Loucy (cell line): Measurements from ENCODE around the gene CNFN.

ENCODE experiments used
- H2AFZ ChIP-seq: fragments of 200-600 bp; sonication (generic); 2 replicates; pipeline ENCODE4 v1.6.0; 2016; ENCODE audit warnings: antibody characterized with exemption, mild to moderate bottlenecking, low read length, moderate library complexity
- H3F3A ChIP-seq: fragments of 200-600 bp; 2 replicates; pipeline ENCODE4 v1.6.0; 2016; ENCODE audit warnings: antibody characterized with exemption, low read depth, mild to moderate bottlenecking
- H3K27me3 ChIP-seq: fragments of 200-600 bp; sonication (generic); 2 replicates; pipeline ENCODE4 v1.6.1; 2014; ENCODE audit warnings: low read length, mild to moderate bottlenecking; ENCODE audit not compliant: insufficient read depth, poor library complexity, severe bottlenecking
- H3K36me3 ChIP-seq: fragments of 200-600 bp; sonication (generic); 2 replicates; pipeline ENCODE4 v1.6.1; 2016; ENCODE audit warnings: low read length; ENCODE audit not compliant: insufficient read depth
- H3K4me1 ChIP-seq: fragments of 200-600 bp; sonication (generic); 2 replicates; pipeline ENCODE4 v1.5.1; 2014; ENCODE audit warnings: low read length, mild to moderate bottlenecking; ENCODE audit not compliant: insufficient read depth, poor library complexity, severe bottlenecking
- H3K4me2 ChIP-seq: fragments of 200-600 bp; sonication (generic); 2 replicates; pipeline ENCODE4 v1.6.0; 2014; ENCODE audit warnings: antibody characterized with exemption, low read length, low read depth, mild to moderate bottlenecking; ENCODE audit not compliant: poor library complexity, severe bottlenecking
- H3K4me3 ChIP-seq: fragments of 200-600 bp; sonication (generic); 2 replicates; pipeline ENCODE4 v1.5.1; 2014; ENCODE audit warnings: low read length, mild to moderate bottlenecking, mixed read lengths; ENCODE audit not compliant: poor library complexity, severe bottlenecking
- H3K79me2 ChIP-seq: fragments of 200-600 bp; sonication (generic); 2 replicates; pipeline ENCODE4 v1.6.1; 2014; ENCODE audit warnings: low read length; ENCODE audit not compliant: insufficient read depth
- H3K9ac ChIP-seq: fragments of 200-600 bp; sonication (generic); 2 replicates; pipeline ENCODE4 v1.6.0; 2014; ENCODE audit warnings: mild to moderate bottlenecking, low read depth, low read length, moderate library complexity; ENCODE audit not compliant: poor library complexity, severe bottlenecking
- H3K9me2 ChIP-seq: fragments of 200-600 bp; sonication (generic); replicated peaks from 2 replicates; pipeline ENCODE4 v1.6.1; 2016; ENCODE audit warnings: low read depth, low read length, mixed read lengths
- H3K9me3 ChIP-seq: fragments of 200-600 bp; sonication (generic); 2 replicates; pipeline ENCODE4 v1.6.1; 2014; ENCODE audit warnings: mild to moderate bottlenecking, antibody characterized with exemption, low read length, low read depth; ENCODE audit not compliant: insufficient read depth
- H4K20me1 ChIP-seq: fragments of 200-600 bp; sonication (generic); 2 replicates; pipeline ENCODE4 v1.6.0; 2014; ENCODE audit warnings: antibody characterized with exemption, low read length, mild to moderate bottlenecking; ENCODE audit not compliant: insufficient read depth, poor library complexity, severe bottlenecking
- CTCF ChIP-seq: fragments of 200-600 bp; sonication (generic); conservative IDR thresholded peaks from 2 replicates; pipeline ENCODE4 v1.5.1; 2014; ENCODE audit warnings: mild to moderate bottlenecking, antibody characterized with exemption, low read length
- EZH2phosphoT487 ChIP-seq: fragments of 200-600 bp; IDR thresholded peaks from 2 replicates; pipeline ENCODE4 v1.6.1; 2018; ENCODE audit warnings: antibody characterized with exemption, mild to moderate bottlenecking, moderate library complexity, borderline replicate concordance

CNFN gene

GRCh38 chr19:42378225-42379215 is 11.6 kb downstream of the CNFN start:
- Histone ChIP-seq H3K4me2 (no peak overlapping the region), H3F3A (no peaks in the 10 kb centered on the region)

DNA sequence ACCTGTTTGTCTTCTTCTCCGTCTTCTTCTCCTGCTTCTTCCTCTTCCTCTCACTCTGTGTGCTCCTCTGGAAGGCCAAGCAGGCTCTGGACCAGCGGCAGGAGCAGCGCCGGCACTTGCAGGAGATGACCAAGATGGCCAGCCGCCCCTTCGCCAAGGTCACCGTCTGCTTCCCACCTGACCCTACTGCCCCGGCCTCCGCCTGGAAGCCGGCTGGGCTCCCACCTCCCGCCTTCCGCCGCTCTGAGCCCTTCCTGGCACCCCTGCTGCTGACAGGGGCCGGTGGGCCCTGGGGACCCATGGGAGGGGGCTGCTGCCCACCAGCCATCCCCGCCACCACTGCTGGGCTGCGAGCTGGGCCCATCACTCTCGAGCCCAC is 13.9 kb downstream of the CNFN start:
- Histone ChIP-seq H3K4me1 (no peaks in the 10 kb centered on the region), H3F3A (no peaks in the 10 kb centered on the region), H3K9ac (no peak overlapping the region), H3K9me2 (no peaks in the 10 kb centered on the region), H4K20me1 (no peaks in the 10 kb centered on the region), H3K4me2 (no peak overlapping the region), H3K36me3 (no peaks in the 10 kb centered on the region), H3K79me2 (no peaks in the 10 kb centered on the region), H3K27me3 (no peaks in the 10 kb centered on the region), H3K4me3 (no peak overlapping the region), H3K9me3 (no peaks in the 10 kb centered on the region), H2AFZ (no peak overlapping the region)
- no peak for TF ChIP-seq EZH2phosphoT487
- TF ChIP-seq CTCF, result no peak

More at GRCh38 chr19:42378225-42379215, 11.6 kb downstream of the CNFN start:
- H2AFZ ChIP-seq, result no peak overlapping the region
- no peaks in the 10 kb centered on the region for H3K4me1 ChIP-seq
- H3K27me3 ChIP-seq, result no peaks in the 10 kb centered on the region
- H3K79me2 ChIP-seq, result no peaks in the 10 kb centered on the region
- H4K20me1 ChIP-seq, result no peaks in the 10 kb centered on the region
- no peak overlapping the region for H3K4me3 ChIP-seq
- no peak overlapping the region for H3K9ac ChIP-seq
- no peaks in the 10 kb centered on the region for H3K36me3 ChIP-seq
- TF ChIP-seq EZH2phosphoT487, result no peak
- no peak for TF ChIP-seq CTCF
- H3K9me3 ChIP-seq, result no peaks in the 10 kb centered on the region
- no peaks in the 10 kb centered on the region for H3K9me2 ChIP-seq

DNA sequence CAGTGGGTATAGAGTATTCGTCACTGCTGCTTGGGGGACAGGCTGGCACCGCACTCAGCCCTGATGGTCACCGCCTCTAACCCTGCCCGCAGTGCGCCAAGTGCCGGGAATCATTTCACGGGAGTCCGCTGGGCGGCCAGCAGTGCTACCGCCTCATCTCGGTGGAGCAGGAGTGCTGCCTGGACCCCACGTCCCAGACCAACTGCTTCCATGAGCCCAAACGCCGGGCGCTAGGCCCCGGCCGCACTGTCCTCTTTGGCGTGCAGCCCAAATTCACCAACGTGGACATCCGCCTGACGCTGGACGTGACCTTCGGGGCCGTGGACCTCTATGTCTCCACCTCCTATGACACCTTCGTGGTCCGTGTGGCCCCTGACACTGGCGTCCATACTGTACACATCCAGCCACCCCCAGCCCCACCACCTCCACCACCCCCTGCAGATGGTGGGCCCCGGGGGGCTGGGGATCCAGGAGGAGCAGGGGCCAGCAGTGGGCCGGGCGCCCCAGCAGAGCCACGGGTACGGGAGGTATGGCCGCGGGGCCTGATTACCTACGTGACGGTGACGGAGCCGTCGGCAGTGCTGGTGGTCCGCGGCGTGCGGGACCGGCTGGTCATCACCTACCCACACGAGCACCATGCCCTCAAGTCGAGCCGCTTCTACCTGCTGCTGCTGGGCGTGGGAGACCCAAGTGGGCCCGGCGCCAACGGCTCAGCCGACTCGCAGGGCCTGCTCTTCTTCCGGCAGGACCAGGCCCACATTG is 14.5 kb downstream of the CNFN start:
- Histone ChIP-seq H3K36me3 (no peaks in the 10 kb centered on the region), H3F3A (no peaks in the 10 kb centered on the region), H3K4me2 (no peak overlapping the region), H4K20me1 (no peaks in the 10 kb centered on the region), H2AFZ (no peak overlapping the region), H3K9ac (no peak overlapping the region), H3K27me3 (no peaks in the 10 kb centered on the region), H3K79me2 (no peaks in the 10 kb centered on the region), H3K4me1 (no peaks in the 10 kb centered on the region), H3K4me3 (no peak overlapping the region), H3K9me3 (no peaks in the 10 kb centered on the region), H3K9me2 (no peaks in the 10 kb centered on the region)
- TF ChIP-seq EZH2phosphoT487 (no peak), CTCF (no peak)
